Activated naive CD8-positive, alpha-beta T cell (primary cell): ENCODE measurements around the gene ACSBG1.

ENCODE experiments used
- H3K27ac Mint-ChIP-seq: one replicate; pipeline ENCODE4 v1.8.0; 2021; ENCODE audit warnings: mixed read lengths
- H3K27me3 Mint-ChIP-seq: one replicate; pipeline ENCODE4 v1.8.0; 2021; ENCODE audit warnings: mixed read lengths
- H3K36me3 Mint-ChIP-seq: one replicate; pipeline ENCODE4 v1.8.0; 2021; ENCODE audit warnings: mixed read lengths
- H3K4me1 Mint-ChIP-seq: one replicate; pipeline ENCODE4 v1.8.0; 2021; ENCODE audit warnings: low read depth, mixed read lengths
- H3K4me3 Mint-ChIP-seq: one replicate; pipeline ENCODE4 v1.8.0; 2021; ENCODE audit warnings: mild to moderate bottlenecking, mixed read lengths
- H3K9me3 Mint-ChIP-seq: one replicate; pipeline ENCODE4 v1.8.0; 2021; ENCODE audit warnings: low read depth, mixed read lengths

Gene ACSBG1

DNA sequence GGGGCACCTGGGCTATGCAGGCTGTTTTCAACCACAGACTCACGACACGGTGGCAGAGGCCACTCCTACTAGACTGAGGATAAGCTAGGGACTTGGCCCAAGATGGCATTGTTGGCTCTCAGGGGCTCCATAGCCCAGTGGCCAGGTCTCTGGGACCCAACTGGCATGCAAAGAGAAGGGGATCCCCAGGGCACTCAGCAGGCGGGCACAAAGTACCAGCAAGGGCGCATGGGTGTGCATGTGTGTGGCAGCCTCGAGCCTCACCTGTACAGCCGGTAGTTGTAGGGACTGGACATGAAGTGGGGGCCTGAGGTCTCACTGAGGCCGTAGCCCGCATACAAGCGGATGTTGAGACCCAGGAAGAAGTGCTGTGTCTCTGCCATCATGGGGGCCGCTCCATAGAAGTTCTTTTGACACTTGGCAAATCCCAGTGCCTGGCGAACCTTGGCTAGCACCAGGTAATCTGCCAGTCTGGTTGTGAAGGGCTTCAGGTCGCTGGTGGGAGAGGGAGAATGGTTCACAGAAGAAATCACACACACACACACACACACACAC, 55.0 kb downstream of the ACSBG1 start:
- Mint-ChIP-seq H3K4me3 (no peak overlapping the region), H3K4me1 (peaks cover 8% of the 10 kb centered on the region), H3K27ac (no peak overlapping the region), H3K27me3 (no peaks in the 10 kb centered on the region), H3K36me3 (no peaks in the 10 kb centered on the region), H3K9me3 (no peaks in the 10 kb centered on the region)

DNA sequence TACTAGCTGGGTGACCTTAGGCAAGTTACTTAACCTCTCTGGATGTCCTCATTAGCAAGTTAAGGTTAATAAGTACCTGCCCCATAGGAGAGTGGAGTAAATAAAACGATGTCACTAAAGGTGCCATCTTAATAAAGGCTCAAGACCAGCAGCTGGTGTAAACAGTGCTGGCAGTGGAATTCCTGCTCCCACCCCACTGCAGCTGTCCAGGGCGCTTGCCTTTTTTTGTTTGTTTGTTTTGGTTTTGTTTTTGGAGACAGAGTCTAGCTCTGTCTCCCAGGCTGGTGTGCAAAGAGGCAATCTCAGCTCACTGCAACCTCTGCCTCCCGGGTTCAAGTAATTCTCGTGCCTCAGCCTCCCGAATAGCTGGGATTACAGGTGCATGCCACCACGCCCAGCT, 56.3 kb downstream of the ACSBG1 start:
- H3K27ac Mint-ChIP-seq = no peak overlapping the region
- no peaks in the 10 kb centered on the region for H3K9me3 Mint-ChIP-seq
- H3K4me3 Mint-ChIP-seq = no peak overlapping the region
- peaks cover 18% of the 10 kb centered on the region for H3K4me1 Mint-ChIP-seq
- no peaks in the 10 kb centered on the region for H3K27me3 Mint-ChIP-seq
- no peaks in the 10 kb centered on the region for H3K36me3 Mint-ChIP-seq

DNA sequence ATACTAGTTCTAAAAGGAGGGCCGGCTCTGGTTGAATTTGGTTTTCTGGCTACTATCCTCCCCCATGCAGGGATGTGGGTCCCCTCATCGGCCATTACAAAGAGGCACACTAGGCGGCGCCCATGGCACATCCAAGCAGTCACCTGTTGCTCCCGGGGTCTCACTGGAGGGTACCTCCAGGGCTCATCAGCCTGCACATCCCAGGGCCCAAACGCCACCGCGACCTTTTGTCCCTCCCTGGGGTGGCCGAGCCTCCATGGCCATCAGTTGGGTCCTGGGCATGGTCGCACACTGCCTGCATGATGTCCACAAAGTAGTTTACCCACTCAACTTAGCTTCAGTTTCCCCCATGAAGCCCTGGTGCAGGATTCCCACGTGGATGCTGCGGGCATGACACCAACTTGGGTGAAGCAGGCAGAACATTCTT, 56.9 kb downstream of the ACSBG1 start:
- peaks cover 4% of the 10 kb centered on the region for H3K36me3 Mint-ChIP-seq
- no peaks in the 10 kb centered on the region for H3K27me3 Mint-ChIP-seq
- no peaks in the 10 kb centered on the region for H3K9me3 Mint-ChIP-seq
- no peak overlapping the region for H3K4me3 Mint-ChIP-seq
- H3K27ac Mint-ChIP-seq = no peak overlapping the region
- peaks cover 21% of the 10 kb centered on the region for H3K4me1 Mint-ChIP-seq

DNA sequence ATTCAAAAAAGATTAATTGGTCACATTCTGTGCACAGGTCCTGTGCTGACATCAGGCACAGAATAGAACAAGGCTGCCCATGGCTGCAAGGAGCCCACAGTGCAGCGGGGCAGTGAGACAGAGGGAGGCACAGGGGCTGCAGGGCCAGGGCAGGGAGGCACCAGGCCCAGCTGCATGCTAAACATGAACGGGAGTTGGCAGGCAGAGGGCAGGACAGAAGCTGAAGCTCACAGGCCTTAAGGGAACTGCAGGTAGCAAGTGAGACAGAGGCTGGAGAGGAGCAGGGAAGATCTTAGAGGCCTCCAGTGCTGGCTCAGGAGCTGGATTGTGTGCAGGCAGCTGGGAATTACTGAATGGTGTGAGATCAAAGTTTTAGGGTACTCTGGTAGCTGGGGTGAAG, 59.0 kb downstream of the ACSBG1 start:
- Mint-ChIP-seq H3K27ac (no peak overlapping the region), H3K4me1 (peaks cover 21% of the 10 kb centered on the region), H3K9me3 (no peaks in the 10 kb centered on the region), H3K27me3 (no peaks in the 10 kb centered on the region), H3K36me3 (peaks cover 13% of the 10 kb centered on the region), H3K4me3 (no peak overlapping the region)

DNA sequence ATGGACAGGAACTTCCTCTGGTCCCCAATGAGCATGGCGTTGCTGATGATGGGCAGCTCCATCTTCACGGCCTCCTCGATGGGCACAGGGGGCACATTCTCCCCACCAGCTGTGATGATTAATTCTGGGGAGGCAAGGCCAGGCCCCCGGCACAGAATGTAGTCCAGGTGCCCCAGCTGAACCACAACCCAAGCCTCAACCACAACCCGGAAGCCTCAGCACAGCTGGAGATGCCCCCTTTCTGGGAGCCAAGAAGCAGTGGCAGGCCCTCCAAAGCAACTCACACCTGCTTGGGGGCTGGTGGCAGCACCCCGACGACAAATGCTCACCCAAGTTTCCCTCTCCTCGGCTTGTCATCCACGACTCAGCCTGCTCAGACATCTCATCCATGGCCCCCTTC, 60.0 kb downstream of the ACSBG1 start:
- peak overlapping the region; percentile 53 for H3K4me3 Mint-ChIP-seq

DNA sequence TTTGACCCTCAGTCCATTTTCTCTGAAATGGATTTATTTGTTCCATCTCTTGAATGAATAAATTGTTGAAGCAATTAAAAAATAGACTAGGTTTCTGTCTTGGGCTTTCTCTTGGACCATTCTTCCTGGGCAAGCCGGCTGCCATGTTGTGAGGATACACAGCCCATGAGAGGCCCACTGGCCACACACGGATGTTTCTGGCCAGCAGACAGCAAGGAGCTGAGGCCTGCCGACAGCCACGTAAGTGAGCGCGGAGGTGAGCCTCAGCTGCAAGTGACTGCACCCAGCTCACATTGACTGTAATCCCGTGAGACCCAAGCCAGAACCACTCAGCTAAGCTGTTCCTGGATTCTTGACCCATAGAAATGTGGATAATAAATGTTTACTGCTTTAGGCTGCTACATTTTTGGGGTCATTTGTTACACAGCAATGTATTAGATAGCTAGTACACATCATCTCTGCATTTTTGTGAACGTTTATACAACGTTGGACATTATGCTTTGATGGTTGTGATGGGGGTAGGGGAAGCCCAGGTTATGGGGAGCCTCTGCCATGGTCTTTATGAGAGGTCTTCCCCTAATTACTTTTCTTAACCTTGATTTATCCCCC, 62.4 kb downstream of the ACSBG1 start:
- Mint-ChIP-seq H3K4me3 (no peak overlapping the region), H3K4me1 (peaks cover 29% of the 10 kb centered on the region), H3K9me3 (no peaks in the 10 kb centered on the region), H3K27me3 (no peaks in the 10 kb centered on the region), H3K27ac (no peak overlapping the region), H3K36me3 (peaks cover 19% of the 10 kb centered on the region)

More for the DNA sequence above, 60.0 kb downstream of the ACSBG1 start:
- Mint-ChIP-seq H3K9me3 (no peaks in the 10 kb centered on the region), H3K4me1 (peaks cover 21% of the 10 kb centered on the region), H3K27ac (no peak overlapping the region), H3K27me3 (no peaks in the 10 kb centered on the region), H3K36me3 (peaks cover 15% of the 10 kb centered on the region)

DNA sequence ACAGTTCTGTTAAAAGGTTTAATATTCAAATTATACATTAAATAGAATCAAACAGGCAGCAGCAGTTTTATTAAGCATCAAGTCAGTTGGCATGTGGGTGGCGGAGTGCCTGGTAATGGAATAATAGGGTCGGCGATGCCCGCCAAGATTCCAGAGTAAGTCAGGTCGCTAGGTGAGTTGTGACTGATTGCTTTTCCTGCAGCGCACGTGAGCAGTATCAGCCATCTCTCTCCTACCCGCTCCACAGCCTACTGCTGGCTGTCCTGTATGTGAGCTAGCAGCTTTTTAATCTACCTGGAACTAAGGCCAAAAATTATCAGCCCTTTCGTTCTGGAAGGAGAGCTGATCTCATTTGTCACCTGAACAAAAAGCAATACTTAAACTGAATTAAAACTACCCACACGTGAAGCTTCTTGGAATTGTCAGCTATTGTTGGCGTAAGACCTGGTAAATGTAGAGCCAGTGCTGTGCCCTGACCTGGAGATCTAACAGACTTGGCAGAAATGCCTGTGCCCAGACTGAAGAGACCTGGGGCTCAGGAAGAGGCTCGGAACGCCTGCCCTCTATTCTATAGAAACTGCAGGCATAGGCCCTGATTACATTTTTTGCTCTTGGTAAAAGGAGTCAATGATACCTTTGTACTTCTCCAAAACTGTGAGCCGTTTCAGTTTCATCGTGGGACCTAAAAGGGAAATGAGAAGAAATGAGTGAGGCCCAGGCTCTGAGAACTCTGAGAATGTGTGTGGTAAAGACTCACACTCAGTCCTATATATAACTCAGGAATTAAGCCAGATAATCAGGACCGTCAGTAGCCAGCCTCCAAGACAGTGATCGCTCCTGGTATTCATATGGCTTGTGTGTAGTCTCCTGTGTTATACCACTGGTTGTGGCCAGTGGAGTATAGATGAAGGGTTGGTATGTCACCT, 63.3 kb downstream of the ACSBG1 start:
- Mint-ChIP-seq H3K27ac (no peak overlapping the region), H3K4me3 (no peak overlapping the region), H3K9me3 (no peaks in the 10 kb centered on the region), H3K27me3 (no peaks in the 10 kb centered on the region), H3K36me3 (peaks cover 21% of the 10 kb centered on the region), H3K4me1 (peaks cover 29% of the 10 kb centered on the region)

DNA sequence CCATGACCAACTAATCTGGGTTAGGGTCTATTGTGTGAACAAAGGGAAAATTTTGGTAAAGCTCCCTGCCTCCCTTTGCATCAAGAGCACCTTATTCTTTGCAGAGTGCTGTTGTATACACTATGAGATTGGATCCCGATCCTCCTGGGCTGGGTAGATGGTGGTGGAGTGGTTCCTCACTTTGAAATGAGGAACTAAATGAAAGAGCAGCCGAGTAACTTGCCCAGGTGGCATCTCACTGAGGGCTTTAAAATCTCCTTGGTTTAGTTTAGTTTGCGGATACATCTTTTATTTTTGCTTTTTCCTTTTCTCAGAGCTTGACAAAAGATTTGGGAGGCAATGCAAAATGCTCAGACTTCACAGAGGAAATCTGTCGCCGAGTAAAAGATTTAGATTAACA, 65.8 kb downstream of the ACSBG1 start:
- no peaks in the 10 kb centered on the region for H3K27me3 Mint-ChIP-seq
- no peak overlapping the region for H3K27ac Mint-ChIP-seq
- H3K4me1 Mint-ChIP-seq = peaks cover 15% of the 10 kb centered on the region
- no peaks in the 10 kb centered on the region for H3K9me3 Mint-ChIP-seq
- H3K36me3 Mint-ChIP-seq = peaks cover 22% of the 10 kb centered on the region
- H3K4me3 Mint-ChIP-seq = no peak overlapping the region

DNA sequence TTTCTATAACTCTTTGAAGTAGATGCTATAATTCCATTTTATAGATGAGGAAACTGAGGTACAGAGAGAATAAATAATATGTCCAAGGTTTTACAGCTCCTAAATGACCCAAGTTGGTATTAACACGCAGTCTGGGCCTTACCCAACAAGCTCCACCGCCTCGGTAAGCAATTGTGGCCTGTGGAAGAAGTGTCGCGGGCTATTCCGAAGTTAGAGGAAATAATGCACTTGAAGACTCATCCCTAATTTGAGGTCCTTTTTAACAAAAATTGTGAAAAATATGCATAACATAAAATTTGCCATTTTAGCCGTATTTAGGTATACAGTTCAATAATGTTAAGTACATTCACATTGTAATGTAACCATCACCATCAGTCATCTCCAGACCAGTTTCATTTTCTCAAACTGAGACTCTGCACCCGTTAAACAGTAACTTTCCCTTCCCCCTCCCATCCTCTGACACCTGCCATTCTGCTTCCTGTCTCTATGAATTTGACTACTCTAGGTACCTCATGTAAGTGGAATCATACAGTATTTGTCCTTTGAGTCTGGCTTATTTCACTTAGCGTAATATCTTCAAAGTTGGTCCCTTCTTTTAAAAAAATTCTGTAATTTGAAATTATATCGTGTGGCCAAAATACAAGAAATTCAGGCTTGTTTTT, 67.0 kb downstream of the ACSBG1 start:
- Mint-ChIP-seq H3K27me3 (no peaks in the 10 kb centered on the region), H3K27ac (no peak overlapping the region), H3K4me3 (no peak overlapping the region), H3K36me3 (peaks cover 22% of the 10 kb centered on the region), H3K9me3 (no peaks in the 10 kb centered on the region), H3K4me1 (peaks cover 8% of the 10 kb centered on the region)

DNA sequence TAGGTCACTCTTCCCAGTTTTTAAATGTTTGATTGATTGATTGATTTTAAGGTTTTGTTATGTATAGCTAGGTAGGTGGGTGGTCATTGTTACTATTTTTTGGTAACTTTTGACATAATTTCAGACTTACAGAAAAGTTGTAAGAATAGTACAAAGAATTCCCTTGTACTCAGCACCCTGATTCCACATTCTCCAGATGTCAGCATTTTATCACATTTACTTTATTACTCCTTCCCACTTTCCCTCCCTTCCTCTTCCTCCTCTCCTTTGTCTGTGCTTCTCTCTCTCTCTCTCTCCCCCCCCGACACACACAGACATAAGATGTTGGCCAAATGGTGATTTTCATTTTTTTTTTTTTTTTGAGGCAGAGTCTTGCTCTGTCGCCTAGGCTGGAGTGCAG, 70.4 kb downstream of the ACSBG1 start:
- Mint-ChIP-seq H3K27ac (no peak overlapping the region), H3K4me1 (peaks cover 13% of the 10 kb centered on the region), H3K27me3 (no peaks in the 10 kb centered on the region), H3K36me3 (peaks cover 14% of the 10 kb centered on the region), H3K4me3 (no peak overlapping the region), H3K9me3 (no peaks in the 10 kb centered on the region)

DNA sequence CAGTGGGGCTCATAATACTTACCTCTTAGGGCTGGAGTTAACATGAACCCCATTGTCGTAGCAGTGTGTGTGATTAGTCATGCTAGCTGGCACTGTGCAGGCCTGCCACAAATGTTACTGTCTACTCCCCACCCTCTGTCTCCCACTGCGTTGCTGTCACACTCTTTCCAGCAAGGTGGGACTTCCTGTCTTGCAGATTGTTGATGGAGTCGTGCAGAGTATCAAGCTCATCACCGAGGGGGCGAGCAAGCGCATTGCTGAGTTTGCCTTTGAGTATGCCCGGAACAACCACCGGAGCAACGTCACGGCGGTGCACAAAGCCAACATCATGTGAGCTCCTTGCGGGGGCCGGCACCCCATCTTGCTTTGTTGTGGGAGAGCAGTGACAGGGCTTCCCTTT, 72.3 kb downstream of the ACSBG1 start:
- peaks cover 10% of the 10 kb centered on the region for H3K36me3 Mint-ChIP-seq
- peak overlapping the region; percentile 42 for H3K27ac Mint-ChIP-seq

DNA sequence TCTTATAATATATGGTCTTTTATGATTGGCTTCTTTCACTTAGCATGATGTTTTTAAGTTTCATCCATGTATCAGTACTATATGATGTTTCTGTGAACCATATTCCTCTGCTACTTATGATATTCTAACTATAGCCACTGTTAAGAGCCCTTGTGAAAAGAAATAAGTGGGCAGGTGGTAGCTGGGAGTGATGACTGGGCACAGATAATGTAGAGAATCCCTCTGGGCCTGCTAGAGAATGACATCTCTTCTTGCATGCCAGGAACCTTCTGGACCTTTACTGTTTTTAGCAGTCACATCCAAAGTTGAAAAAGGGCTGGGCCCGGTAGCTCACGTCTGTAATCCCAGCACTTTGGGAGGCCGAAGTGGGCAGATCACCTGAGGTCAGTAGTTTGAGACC, 75.0 kb downstream of the ACSBG1 start:
- Mint-ChIP-seq H3K27ac (no peak overlapping the region), H3K9me3 (no peaks in the 10 kb centered on the region), H3K4me3 (no peak overlapping the region), H3K27me3 (no peaks in the 10 kb centered on the region), H3K4me1 (peaks cover 7% of the 10 kb centered on the region), H3K36me3 (peaks cover 6% of the 10 kb centered on the region)

More for the DNA sequence above, 72.3 kb downstream of the ACSBG1 start:
- H3K9me3 Mint-ChIP-seq = no peaks in the 10 kb centered on the region
- no peak overlapping the region for H3K4me3 Mint-ChIP-seq
- H3K27me3 Mint-ChIP-seq = no peaks in the 10 kb centered on the region
- peaks cover 5% of the 10 kb centered on the region for H3K4me1 Mint-ChIP-seq

DNA sequence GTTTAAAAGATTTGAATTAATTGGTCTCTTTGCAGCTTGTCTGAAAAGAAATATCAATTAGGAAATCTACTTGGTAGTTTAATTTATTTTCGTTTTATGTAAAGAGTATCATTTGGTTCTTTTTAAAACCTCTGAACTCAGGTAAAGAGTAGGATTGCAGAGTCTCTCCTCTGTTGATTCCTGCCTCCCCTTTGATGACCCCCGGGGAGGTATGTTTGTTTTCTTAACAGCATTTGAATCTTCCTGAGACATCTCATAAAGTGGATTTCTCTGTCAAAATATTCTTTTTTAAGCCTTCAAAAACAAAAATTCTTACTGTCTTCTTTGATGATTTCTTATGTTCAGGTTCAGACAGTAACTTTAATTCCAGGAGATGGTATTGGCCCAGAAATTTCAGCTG, 77.2 kb downstream of the ACSBG1 start:
- H3K36me3 Mint-ChIP-seq = peaks cover 2% of the 10 kb centered on the region
- no peak overlapping the region for H3K4me3 Mint-ChIP-seq
- H3K4me1 Mint-ChIP-seq = peaks cover 17% of the 10 kb centered on the region
- no peaks in the 10 kb centered on the region for H3K9me3 Mint-ChIP-seq
- peak overlapping the region; percentile 5 for H3K27ac Mint-ChIP-seq
- H3K27me3 Mint-ChIP-seq = no peaks in the 10 kb centered on the region

DNA sequence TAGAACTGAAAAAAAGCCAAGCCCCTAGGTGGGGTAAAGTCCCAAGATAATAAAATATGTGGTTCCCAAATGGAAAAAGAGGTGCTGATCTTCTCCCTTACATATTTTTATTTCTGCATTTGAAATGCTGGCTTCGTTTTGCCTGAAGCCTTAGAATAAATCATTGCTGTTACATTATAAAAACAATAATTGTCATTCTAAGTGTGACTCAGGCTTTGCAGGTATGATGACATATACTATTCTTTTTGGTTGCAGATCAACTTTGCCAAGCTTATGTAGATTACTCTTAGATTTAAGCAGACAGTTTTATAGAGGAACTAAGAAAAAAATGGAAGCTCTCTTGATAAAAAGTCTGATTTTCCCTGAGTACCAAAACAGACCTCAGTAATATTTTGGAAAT, 77.7 kb downstream of the ACSBG1 start:
- Mint-ChIP-seq H3K4me1 (peaks cover 13% of the 10 kb centered on the region), H3K4me3 (no peak overlapping the region), H3K9me3 (no peaks in the 10 kb centered on the region), H3K27me3 (no peaks in the 10 kb centered on the region), H3K27ac (peak overlapping the region; percentile 5), H3K36me3 (peaks cover under 1% of the 10 kb centered on the region)
